ENCODE results near the gene ESR1.
"Not testable (repeated sequence)": the region's sequence is repeated elsewhere in the genome, so short reads cannot be mapped to it uniquely, and the experiment has no call there.

The ESR1 gene

GRCh38 chr6:151948002-151948743 is 140.7 kb downstream of the ESR1 start:
- Histone ChIP-seq H3K27ac (ENCODE audit: low read depth, low read length) (no peak overlapping the region), H3K4me1 (ENCODE audit: insufficient read depth, low read length) (no peaks in the 10 kb centered on the region), H3K27me3 (ENCODE audit: control insufficient read depth in 1 of 2, insufficient read depth in 2 of 2, low read length in 2 of 2) (no peaks in the 10 kb centered on the region), H3K36me3 (ENCODE audit: insufficient read depth, low read length) (no peaks in the 10 kb centered on the region), H3K4me3 (ENCODE audit: low read depth in 1 of 2, low read length in 2 of 2) (no peak overlapping the region), H3K9me3 (ENCODE audit: low read length) (no peaks in the 10 kb centered on the region), H3K9ac (ENCODE audit: low read length) (no peak overlapping the region)

GRCh38 chr6:151958332-151958731 is 150.8 kb downstream of the ESR1 start:
- Histone ChIP-seq H3K4me3 (ENCODE audit: low read depth in 1 of 2, low read length in 2 of 2) (no peak overlapping the region), H3K27me3 (ENCODE audit: control insufficient read depth in 1 of 2, insufficient read depth in 2 of 2, low read length in 2 of 2) (no peaks in the 10 kb centered on the region), H3K4me1 (ENCODE audit: insufficient read depth, low read length) (no peaks in the 10 kb centered on the region), H3K9ac (ENCODE audit: low read length) (no peak overlapping the region), H3K9me3 (ENCODE audit: low read length) (no peaks in the 10 kb centered on the region), H3K27ac (ENCODE audit: low read depth, low read length) (no peak overlapping the region), H3K36me3 (ENCODE audit: insufficient read depth, low read length) (no peaks in the 10 kb centered on the region)

- H3K4me1 ChIP-seq (ENCODE audit: insufficient read depth, low read length), result no peaks in the 10 kb centered on the region
- no peak overlapping the region for H3K4me3 ChIP-seq (ENCODE audit: low read depth in 1 of 2, low read length in 2 of 2)
- H3K36me3 ChIP-seq (ENCODE audit: insufficient read depth, low read length), result no peaks in the 10 kb centered on the region
- no peaks in the 10 kb centered on the region for H3K27me3 ChIP-seq (ENCODE audit: control insufficient read depth in 1 of 2, insufficient read depth in 2 of 2, low read length in 2 of 2)
- no peak overlapping the region for H3K9ac ChIP-seq (ENCODE audit: low read length)
- H3K9me3 ChIP-seq (ENCODE audit: low read length), result no peaks in the 10 kb centered on the region
- H3K27ac ChIP-seq (ENCODE audit: low read depth, low read length), result no peak overlapping the region
Observed at GRCh38 chr6:151959086-151959485, 151.6 kb downstream of the ESR1 start.

- H3K9me3 ChIP-seq (ENCODE audit: low read length), result no peaks in the 10 kb centered on the region
- no peak overlapping the region for H3K9ac ChIP-seq (ENCODE audit: low read length)
- H3K27me3 ChIP-seq (ENCODE audit: control insufficient read depth in 1 of 2, insufficient read depth in 2 of 2, low read length in 2 of 2), result no peaks in the 10 kb centered on the region
- H3K36me3 ChIP-seq (ENCODE audit: insufficient read depth, low read length), result no peaks in the 10 kb centered on the region
- H3K4me1 ChIP-seq (ENCODE audit: insufficient read depth, low read length), result no peaks in the 10 kb centered on the region
- H3K4me3 ChIP-seq (ENCODE audit: low read depth in 1 of 2, low read length in 2 of 2), result no peak overlapping the region
- H3K27ac ChIP-seq (ENCODE audit: low read depth, low read length), result no peak overlapping the region
Observed at GRCh38 chr6:151961809-151962208, 154.3 kb downstream of the ESR1 start.

GRCh38 chr6:151962246-151962846 is 154.9 kb downstream of the ESR1 start:
- no peak overlapping the region for H3K9ac ChIP-seq (ENCODE audit: low read length)
- no peaks in the 10 kb centered on the region for H3K36me3 ChIP-seq (ENCODE audit: insufficient read depth, low read length)
- H3K4me1 ChIP-seq (ENCODE audit: insufficient read depth, low read length), result no peaks in the 10 kb centered on the region
- H3K4me3 ChIP-seq (ENCODE audit: low read depth in 1 of 2, low read length in 2 of 2), result no peak overlapping the region
- H3K9me3 ChIP-seq (ENCODE audit: low read length), result no peaks in the 10 kb centered on the region
- no peak overlapping the region for H3K27ac ChIP-seq (ENCODE audit: low read depth, low read length)
- no peaks in the 10 kb centered on the region for H3K27me3 ChIP-seq (ENCODE audit: control insufficient read depth in 1 of 2, insufficient read depth in 2 of 2, low read length in 2 of 2)

GRCh38 chr6:151963001-151963400 is 155.5 kb downstream of the ESR1 start:
- Histone ChIP-seq H3K36me3 (ENCODE audit: insufficient read depth, low read length) (no peaks in the 10 kb centered on the region), H3K27me3 (ENCODE audit: control insufficient read depth in 1 of 2, insufficient read depth in 2 of 2, low read length in 2 of 2) (no peaks in the 10 kb centered on the region), H3K4me1 (ENCODE audit: insufficient read depth, low read length) (no peaks in the 10 kb centered on the region), H3K9me3 (ENCODE audit: low read length) (no peaks in the 10 kb centered on the region), H3K27ac (ENCODE audit: low read depth, low read length) (no peak overlapping the region), H3K9ac (ENCODE audit: low read length) (no peak overlapping the region), H3K4me3 (ENCODE audit: low read depth in 1 of 2, low read length in 2 of 2) (no peak overlapping the region)

- not testable (repeated sequence) for H3K9ac ChIP-seq (ENCODE audit: low read length); H3K4me1 ChIP-seq (ENCODE audit: insufficient read depth, low read length); H3K9me3 ChIP-seq (ENCODE audit: low read length); H3K27ac ChIP-seq (ENCODE audit: low read depth, low read length); H3K27me3 ChIP-seq (ENCODE audit: control insufficient read depth in 1 of 2, insufficient read depth in 2 of 2, low read length in 2 of 2); H3K36me3 ChIP-seq (ENCODE audit: insufficient read depth, low read length); H3K4me3 ChIP-seq (ENCODE audit: low read depth in 1 of 2, low read length in 2 of 2)
Observed at GRCh38 chr6:151964412-151964811, 156.9 kb downstream of the ESR1 start.

- Histone ChIP-seq H3K4me1 (ENCODE audit: insufficient read depth, low read length) (no peaks in the 10 kb centered on the region), H3K4me3 (ENCODE audit: low read depth in 1 of 2, low read length in 2 of 2) (no peak overlapping the region), H3K9ac (ENCODE audit: low read length) (no peak overlapping the region), H3K27ac (ENCODE audit: low read depth, low read length) (no peak overlapping the region), H3K27me3 (ENCODE audit: control insufficient read depth in 1 of 2, insufficient read depth in 2 of 2, low read length in 2 of 2) (no peaks in the 10 kb centered on the region), H3K9me3 (ENCODE audit: low read length) (no peaks in the 10 kb centered on the region), H3K36me3 (ENCODE audit: insufficient read depth, low read length) (no peaks in the 10 kb centered on the region)
Observed at GRCh38 chr6:151974061-151974617, 166.7 kb downstream of the ESR1 start.

- H3K27ac ChIP-seq (ENCODE audit: low read depth, low read length), result no peak overlapping the region
- H3K36me3 ChIP-seq (ENCODE audit: insufficient read depth, low read length), result no peaks in the 10 kb centered on the region
Observed at GRCh38 chr6:151975795-151976194, 168.3 kb downstream of the ESR1 start.

GRCh38 chr6:151988199-151988598 is 180.7 kb downstream of the ESR1 start:
- H3K9me3 ChIP-seq (ENCODE audit: low read length); H3K4me1 ChIP-seq (ENCODE audit: insufficient read depth, low read length); H3K36me3 ChIP-seq (ENCODE audit: insufficient read depth, low read length); H3K27ac ChIP-seq (ENCODE audit: low read depth, low read length); H3K4me3 ChIP-seq (ENCODE audit: low read depth in 1 of 2, low read length in 2 of 2); H3K9ac ChIP-seq (ENCODE audit: low read length); H3K27me3 ChIP-seq (ENCODE audit: control insufficient read depth in 1 of 2, insufficient read depth in 2 of 2, low read length in 2 of 2): not testable (repeated sequence)

More at GRCh38 chr6:151975795-151976194, 168.3 kb downstream of the ESR1 start:
- Histone ChIP-seq H3K4me1 (ENCODE audit: insufficient read depth, low read length) (no peaks in the 10 kb centered on the region), H3K4me3 (ENCODE audit: low read depth in 1 of 2, low read length in 2 of 2) (no peak overlapping the region), H3K9ac (ENCODE audit: low read length) (no peak overlapping the region), H3K27me3 (ENCODE audit: control insufficient read depth in 1 of 2, insufficient read depth in 2 of 2, low read length in 2 of 2) (no peaks in the 10 kb centered on the region), H3K9me3 (ENCODE audit: low read length) (no peaks in the 10 kb centered on the region)

- no peak overlapping the region for H3K4me3 ChIP-seq (ENCODE audit: low read depth in 1 of 2, low read length in 2 of 2)
- H3K9me3 ChIP-seq (ENCODE audit: low read length), result no peaks in the 10 kb centered on the region
- H3K27me3 ChIP-seq (ENCODE audit: control insufficient read depth in 1 of 2, insufficient read depth in 2 of 2, low read length in 2 of 2), result no peaks in the 10 kb centered on the region
- no peak overlapping the region for H3K27ac ChIP-seq (ENCODE audit: low read depth, low read length)
- no peak overlapping the region for H3K9ac ChIP-seq (ENCODE audit: low read length)
- H3K36me3 ChIP-seq (ENCODE audit: insufficient read depth, low read length), result no peaks in the 10 kb centered on the region
- H3K4me1 ChIP-seq (ENCODE audit: insufficient read depth, low read length), result no peaks in the 10 kb centered on the region
Observed at GRCh38 chr6:151992091-151992490, 184.6 kb downstream of the ESR1 start.

GRCh38 chr6:151993364-151993763 is 185.9 kb downstream of the ESR1 start:
- Histone ChIP-seq H3K4me1 (ENCODE audit: insufficient read depth, low read length) (no peaks in the 10 kb centered on the region), H3K36me3 (ENCODE audit: insufficient read depth, low read length) (no peaks in the 10 kb centered on the region), H3K9me3 (ENCODE audit: low read length) (no peaks in the 10 kb centered on the region), H3K9ac (ENCODE audit: low read length) (no peak overlapping the region), H3K27me3 (ENCODE audit: control insufficient read depth in 1 of 2, insufficient read depth in 2 of 2, low read length in 2 of 2) (no peaks in the 10 kb centered on the region), H3K4me3 (ENCODE audit: low read depth in 1 of 2, low read length in 2 of 2) (no peak overlapping the region), H3K27ac (ENCODE audit: low read depth, low read length) (no peak overlapping the region)
